IMR-90 (cell line): ENCODE measurements around the gene TMEM74B. TPM values are rescaled to one million over a fixed set of nuclear protein-coding genes. Genes with fewer than 3 reads are reported as not detected.

ENCODE experiments used
- ATAC-seq: fragments of 200-7000 bp; cut with Tn5 transposase; 2 replicates; pipeline ENCODE4 v1.9.1; 2020; ENCODE audit warnings: low read depth, mild to moderate bottlenecking, moderate library complexity
- BruUV-seq: library from RNA; stranded (reverse); fragments of 400-500 nt; replicated peaks from 2 replicates; lab custom pipeline; 2021; lab: Mats Ljungman, UMichigan
- CTCF ChIA-PET: fragments of 300-600 bp; formaldehyde crosslinking; extraction: SDS; loops from one replicate; lab custom pipeline; 2021; ENCODE audit warnings: antibody characterized with exemption; lab: Yijun Ruan, JAX
- POLR2A ChIA-PET: fragments of 300-600 bp; sonication (Branson Sonifier 250); formaldehyde crosslinking; loops from one replicate; lab custom pipeline; 2022; ENCODE audit warnings: antibody characterized with exemption; ENCODE audit not compliant: unreplicated experiment; lab: Charles Lee
- DNase-seq: peaks from one replicate; pipeline ENCODE4 v3.0.0; 2013
- H2AFZ ChIP-seq: replicated peaks from 2 replicates; pipeline ENCODE3; 2013; ENCODE audit warnings: low read length, mild to moderate bottlenecking; ENCODE audit not compliant: poor library complexity
- H2AK5ac ChIP-seq: 2 replicates; pipeline ENCODE4 v1.6.1; 2013; ENCODE audit warnings: low read depth, low read length, inconsistent platforms
- H2AK9ac ChIP-seq: replicated peaks from 2 replicates; pipeline ENCODE3; 2013; ENCODE audit warnings: mild to moderate bottlenecking, low read depth, low read length, moderate library complexity; ENCODE audit not compliant: poor library complexity
- H2BK120ac ChIP-seq: 2 replicates; pipeline ENCODE4 v1.6.1; 2013; ENCODE audit warnings: low read depth, low read length, inconsistent platforms
- H2BK15ac ChIP-seq: 3 replicates; pipeline ENCODE4 v1.6.1; 2013; ENCODE audit warnings: low read depth, low read length, inconsistent platforms
- H2BK20ac ChIP-seq: 2 replicates; pipeline ENCODE4 v1.6.1; 2013; ENCODE audit warnings: low read depth, mild to moderate bottlenecking, inconsistent platforms, low read length, moderate library complexity
- H2BK5ac ChIP-seq: 2 replicates; pipeline ENCODE4 v1.6.1; 2013; ENCODE audit warnings: mild to moderate bottlenecking, low read depth, low read length, inconsistent platforms; ENCODE audit not compliant: poor library complexity, severe bottlenecking
- H3K14ac ChIP-seq: replicated peaks from 2 replicates; pipeline ENCODE4 v1.6.1; 2013; ENCODE audit warnings: low read depth, low read length, inconsistent platforms
- H3K18ac ChIP-seq: 2 replicates; pipeline ENCODE4 v1.6.1; 2013; ENCODE audit warnings: low read depth, low read length, control low read depth
- H3K23ac ChIP-seq: 2 replicates; pipeline ENCODE4 v1.6.1; 2013; ENCODE audit warnings: low read depth, low read length, inconsistent platforms
- H3K27ac ChIP-seq: 2 replicates; pipeline ENCODE4 v1.5.1; 2013; ENCODE audit warnings: mild to moderate bottlenecking, control low read depth, low read length; ENCODE audit not compliant: insufficient read depth
- H3K27me3 ChIP-seq: 2 replicates; pipeline ENCODE4 v1.6.1; 2013; ENCODE audit warnings: low read length; ENCODE audit not compliant: control insufficient read depth, insufficient read depth
- H3K36me3 ChIP-seq: 2 replicates; pipeline ENCODE4 v1.6.1; 2013; ENCODE audit warnings: low read length, mixed read lengths; ENCODE audit not compliant: control insufficient read depth, insufficient read depth
- H3K4ac ChIP-seq: 2 replicates; pipeline ENCODE4 v1.6.1; 2013; ENCODE audit warnings: low read depth, low read length, inconsistent platforms
- H3K4me1 ChIP-seq: 2 replicates; pipeline ENCODE4 v1.6.1; 2013; ENCODE audit warnings: low read length, mixed read lengths; ENCODE audit not compliant: control insufficient read depth, insufficient read depth
- H3K4me2 ChIP-seq: 2 replicates; pipeline ENCODE4 v1.6.1; 2013; ENCODE audit warnings: low read depth, mild to moderate bottlenecking, control low read depth, low read length, moderate library complexity
- H3K4me3 ChIP-seq: 2 replicates; pipeline ENCODE4 v1.5.1; 2013; ENCODE audit warnings: low read depth, mild to moderate bottlenecking, control low read depth, low read length, moderate library complexity; ENCODE audit not compliant: insufficient read depth
- H3K56ac ChIP-seq: 2 replicates; pipeline ENCODE4 v1.6.1; 2013; ENCODE audit warnings: low read length, inconsistent platforms; ENCODE audit not compliant: insufficient read depth; ENCODE audit errors: extremely low read depth
- H3K79me1 ChIP-seq, 2 experiments: 2 replicates each; pipeline ENCODE4 v1.6.1; 2013; ENCODE audit warnings: low read length in 2 of 2, inconsistent platforms in 1 of 2, low read depth in 1 of 2
- H3K9ac ChIP-seq: 2 replicates; pipeline ENCODE4 v1.6.1; 2013; ENCODE audit warnings: low read depth, low read length, control low read depth
- H3K9me1 ChIP-seq: 2 replicates; pipeline ENCODE4 v1.6.1; 2013; ENCODE audit warnings: low read length, inconsistent platforms; ENCODE audit not compliant: insufficient read depth
- H3K9me3 ChIP-seq: 2 replicates; pipeline ENCODE4 v1.6.1; 2013; ENCODE audit warnings: low read length; ENCODE audit not compliant: control insufficient read depth, insufficient read depth
- H4K20me1 ChIP-seq: 2 replicates; pipeline ENCODE4 v1.6.1; 2013; ENCODE audit warnings: low read length, inconsistent platforms; ENCODE audit not compliant: insufficient read depth
- H4K5ac ChIP-seq: 2 replicates; pipeline ENCODE4 v1.6.1; 2013; ENCODE audit warnings: mild to moderate bottlenecking, low read depth, low read length, control low read depth
- H4K8ac ChIP-seq, 2 experiments: 2 replicates each; pipeline ENCODE4 v1.6.1; 2013; ENCODE audit warnings: low read depth in 2 of 2, low read length in 2 of 2, control low read depth in 1 of 2, inconsistent platforms in 1 of 2
- H4K91ac ChIP-seq: 2 replicates; pipeline ENCODE4 v1.6.1; 2013; ENCODE audit warnings: low read depth, low read length, inconsistent platforms; ENCODE audit not compliant: insufficient read depth
- BHLHE40 ChIP-seq: fragments of 150-350 bp; IDR thresholded peaks from 2 replicates; pipeline ENCODE4 v1.6.1; 2016; ENCODE audit warnings: mild to moderate bottlenecking, low read depth, low read length
- CEBPB ChIP-seq: IDR thresholded peaks from 2 replicates; pipeline ENCODE4 v1.6.1; 2012; ENCODE audit warnings: low read depth, low read length, improper control_type of control experiment
- SMC3 ChIP-seq: fragments of 150-350 bp; IDR thresholded peaks from 2 replicates; pipeline ENCODE4 v1.6.1; 2016; ENCODE audit warnings: low read depth, mild to moderate bottlenecking, antibody characterized with exemption, low read length, moderate library complexity
- WGBS, 2 experiments: methylation state at CpG; one replicate each; pipeline versions ENCODE4 v1.1.5 to v1.1.7; 2013; ENCODE audit warnings: missing lambda C conversion rate in 2 of 2; ENCODE audit not compliant: insufficient read length in 1 of 2; ENCODE audit errors: extremely low coverage in 2 of 2; 5-methylcytosine and 5-hydroxymethylcytosine counted together
- dilution Hi-C: fragments of 300-500 bp; cut with HindIII; formaldehyde crosslinking; loops from one replicate; pipeline ENCODE4 v1.14.3; 2018; ENCODE audit warnings: low sequenced_read_pairs; ENCODE audit not compliant: unreplicated experiment
- in situ Hi-C: fragments of 300-500 bp; cut with MboI; formaldehyde crosslinking; loops from 3 replicates; pipeline ENCODE4 v1.14.3; 2019; ENCODE audit warnings: low sequenced_read_pairs, inconsistent platforms, mixed read lengths
- intact Hi-C: fragments of 100-400 bp; cut with micrococcal nuclease; formaldehyde crosslinking; loops from 2 replicates; pipeline ENCODE4 v1.10.0; 2022
- polyA plus RNA-seq, 3 experiments: library from polyadenylated mRNA; depleted of rRNA; stranded (reverse); fragments of >200 nt; gene quantifications; 2 replicates each; pipeline ENCODE4 v1.2.3, GENCODE V29; 2012; ENCODE audit warnings: low replicate concordance in 1 of 3
- total RNA-seq: library from RNA; depleted of rRNA; stranded (reverse); fragments of >200 nt; gene quantifications from 2 replicates; pipeline ENCODE4 v1.2.3, GENCODE V29; 2012

Gene TMEM74B
- total and polyA plus RNA-seq, 2 of the 4 experiments (the other 2 are of a cell fraction) = 0.03 TPM; not detected in 1

DNA sequence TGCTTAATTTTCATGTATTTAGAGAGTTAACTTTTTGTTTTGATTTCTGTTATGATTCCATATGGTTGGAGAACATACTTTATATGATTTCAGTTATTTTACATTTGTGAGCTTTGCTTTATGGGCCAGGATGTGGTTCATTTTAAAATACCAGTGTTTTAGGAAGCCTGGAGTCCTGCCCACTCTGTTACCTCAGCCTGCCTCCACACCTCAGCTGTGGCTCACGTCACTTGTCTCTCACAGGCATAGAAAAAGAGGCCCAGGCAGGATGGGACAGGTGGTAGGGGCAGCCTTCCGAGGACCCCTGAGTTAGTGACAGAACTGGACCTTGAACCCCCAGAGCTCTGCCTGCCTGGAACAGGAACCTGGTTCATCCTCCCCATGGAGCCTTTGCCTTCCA, 50.4 kb downstream of the TMEM74B start:
- Histone ChIP-seq H3K9me1 (peaks cover 4% of the 10 kb centered on the region; the same call in 1 of the 2 replicates), H2BK20ac (no peak overlapping the region)
- POLR2A ChIA-PET = no interaction called here

More for the DNA sequence above, 50.4 kb downstream of the TMEM74B start:
- intact Hi-C loops = no loop called here
- Histone ChIP-seq H3K4me2 (no peak overlapping the region), H2AK5ac (no peak overlapping the region), H3K79me1 (peaks cover 9 to 23% of the 10 kb centered on the region in 2 experiments; a peak in 3 of 4 replicates), H3K4ac (no peak overlapping the region), H4K91ac (no peak overlapping the region), H4K5ac (no peak overlapping the region), H3K18ac (no peak overlapping the region), H4K8ac (no peak overlapping the region), H2AK9ac (no peak overlapping the region), H3K4me3 (no peak overlapping the region), H2BK120ac (no peak overlapping the region), H4K20me1 (peaks cover 5% of the 10 kb centered on the region; the same call in 1 of the 2 replicates), H3K56ac (no peak overlapping the region), H2BK5ac (no peak overlapping the region), H3K4me1 (no peaks in the 10 kb centered on the region), H2BK15ac (no peak overlapping the region), H3K9me3 (no peaks in the 10 kb centered on the region), H3K36me3 (peaks cover 36% of the 10 kb centered on the region), H3K23ac (no peak overlapping the region), H2AFZ (no peak overlapping the region), H3K27me3 (no peaks in the 10 kb centered on the region), H3K9ac (no peak overlapping the region), H3K27ac (no peak overlapping the region), H3K14ac (no peak overlapping the region)
- ATAC-seq (no peak), DNase-seq (no peak)
- no TSS peak for BruUV-seq
- no CpG with 5 or more reads among the region's 2 CpGs for WGBS, 2 experiments
- CTCF ChIA-PET = no interaction called here
- in situ Hi-C loops = no loop called here
- dilution Hi-C loops = no loop called here
- TF ChIP-seq BHLHE40 (no peak), SMC3 (no peak), CEBPB (no peak)
